ENCODE measurements around the gene CEP20. TPM values are rescaled to one million over a fixed set of nuclear protein-coding genes. Genes with fewer than 3 reads are reported as not detected.

CEP20 gene
- total RNA-seq, 1 donor from 2014 or later = 101 TPM

DNA sequence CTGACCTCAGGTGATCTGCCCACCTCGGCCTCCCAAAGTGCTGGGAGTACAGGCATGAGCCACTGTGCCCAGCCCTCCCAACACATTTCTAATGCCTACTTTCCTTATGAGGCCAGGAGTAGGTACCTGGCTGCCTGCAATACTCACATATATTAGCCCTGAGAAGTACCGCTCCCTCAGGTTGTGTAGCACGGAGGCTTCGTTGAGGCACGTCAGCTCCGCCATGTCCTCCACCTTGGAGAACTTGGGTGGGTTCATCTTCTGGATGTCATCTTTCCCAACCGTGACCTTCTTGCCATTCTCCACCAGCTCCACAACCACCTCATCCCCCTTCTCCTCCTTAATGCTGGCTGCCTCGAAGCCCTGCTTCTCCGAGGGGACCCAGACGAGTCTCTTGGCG lies 50.6 kb downstream of the CEP20 start:
- H3K9me3 Mint-ChIP-seq = no peaks in the 10 kb centered on the region
- Histone ChIP-seq H3K36me3 (no peaks in the 10 kb centered on the region), H3K4me3 (no peak overlapping the region), H3K27me3 (no peaks in the 10 kb centered on the region), H3K79me2 (ENCODE audit: low read depth) (no peaks in the 10 kb centered on the region), H3K4me2 (no peak overlapping the region), H2AFZ (replicated peaks) (no peak overlapping the region), H3K9me3 (ENCODE audit: low read depth) (no peaks in the 10 kb centered on the region), H3K4me1 (no peaks in the 10 kb centered on the region), H3K27ac (no peak overlapping the region), H4K20me1 (ENCODE audit: low read depth) (no peaks in the 10 kb centered on the region), H3F3A (ENCODE audit: low read depth) (no peaks in the 10 kb centered on the region), H3K9ac (no peak overlapping the region)
- H3K36me3 Mint-ChIP-seq = no peaks in the 10 kb centered on the region
- H3K4me3 Mint-ChIP-seq = no peak overlapping the region
- peaks cover 7% of the 10 kb centered on the region for H3K27me3 Mint-ChIP-seq (ENCODE audit: insufficient read depth, low read depth)
- TF ChIP-seq EZH2phosphoT487 (IDR thresholded peaks at IDR 0.05) (no peak), EZH2 (IDR thresholded peaks at IDR 0.05) (no peak)
- TF ChIP-seq, protein P1, sequence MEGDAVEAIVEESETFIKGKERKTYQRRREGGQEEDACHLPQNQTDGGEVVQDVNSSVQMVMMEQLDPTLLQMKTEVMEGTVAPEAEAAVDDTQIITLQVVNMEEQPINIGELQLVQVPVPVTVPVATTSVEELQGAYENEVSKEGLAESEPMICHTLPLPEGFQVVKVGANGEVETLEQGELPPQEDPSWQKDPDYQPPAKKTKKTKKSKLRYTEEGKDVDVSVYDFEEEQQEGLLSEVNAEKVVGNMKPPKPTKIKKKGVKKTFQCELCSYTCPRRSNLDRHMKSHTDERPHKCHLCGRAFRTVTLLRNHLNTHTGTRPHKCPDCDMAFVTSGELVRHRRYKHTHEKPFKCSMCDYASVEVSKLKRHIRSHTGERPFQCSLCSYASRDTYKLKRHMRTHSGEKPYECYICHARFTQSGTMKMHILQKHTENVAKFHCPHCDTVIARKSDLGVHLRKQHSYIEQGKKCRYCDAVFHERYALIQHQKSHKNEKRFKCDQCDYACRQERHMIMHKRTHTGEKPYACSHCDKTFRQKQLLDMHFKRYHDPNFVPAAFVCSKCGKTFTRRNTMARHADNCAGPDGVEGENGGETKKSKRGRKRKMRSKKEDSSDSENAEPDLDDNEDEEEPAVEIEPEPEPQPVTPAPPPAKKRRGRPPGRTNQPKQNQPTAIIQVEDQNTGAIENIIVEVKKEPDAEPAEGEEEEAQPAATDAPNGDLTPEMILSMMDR (IDR thresholded peaks at IDR 0.05) = no peak
- no peaks in the 10 kb centered on the region for H3K4me1 Mint-ChIP-seq
- no peak overlapping the region for H3K27ac Mint-ChIP-seq
- no peak for DNase-seq (ENCODE audit: low spot score)

DNA sequence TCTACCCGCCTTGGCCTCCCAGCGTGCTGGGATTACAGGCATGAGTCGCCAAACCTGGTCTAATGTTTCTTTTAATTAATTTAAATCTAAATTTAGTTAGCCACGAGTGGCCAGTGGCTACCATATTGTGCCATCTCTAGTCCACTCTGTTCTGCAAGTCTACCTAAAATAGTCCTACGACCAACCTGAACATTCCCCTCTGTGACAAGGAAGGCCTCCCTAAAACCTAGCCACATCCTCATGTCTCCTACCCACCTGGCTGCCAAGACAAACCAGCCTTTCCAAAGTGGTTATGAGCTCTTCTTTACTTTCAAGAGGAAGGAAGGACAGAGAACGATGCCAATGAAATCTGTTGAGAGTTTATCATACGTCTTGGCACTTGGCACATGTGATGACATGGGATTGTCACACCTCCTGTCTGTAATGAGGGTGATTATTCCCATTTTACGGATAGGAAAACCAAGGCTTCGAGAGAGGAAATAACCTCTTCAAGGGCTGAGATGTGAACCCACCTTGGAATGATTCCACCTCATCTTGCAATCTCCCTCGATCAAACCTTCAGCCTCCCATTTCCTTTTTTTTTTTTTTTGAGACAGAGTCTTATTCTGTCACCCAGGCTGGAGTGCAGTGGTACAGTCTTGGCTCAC lies 51.3 kb downstream of the CEP20 start:
- no peaks in the 10 kb centered on the region for H4K20me1 ChIP-seq (ENCODE audit: low read depth)
- no peak overlapping the region for H3K9ac ChIP-seq
- H3K79me2 ChIP-seq (ENCODE audit: low read depth) = no peaks in the 10 kb centered on the region
- H3K4me3 Mint-ChIP-seq = no peak overlapping the region
- no peaks in the 10 kb centered on the region for H3K36me3 ChIP-seq
- no peaks in the 10 kb centered on the region for H3K36me3 Mint-ChIP-seq
- no peak overlapping the region for H3K27ac Mint-ChIP-seq
- no peaks in the 10 kb centered on the region for H3K9me3 Mint-ChIP-seq
- H3K4me3 ChIP-seq = no peak overlapping the region
- no peaks in the 10 kb centered on the region for H3K4me1 Mint-ChIP-seq
- DNase-seq (ENCODE audit: low spot score) = no peak
- H3K27ac ChIP-seq = no peak overlapping the region
- no peaks in the 10 kb centered on the region for H3K9me3 ChIP-seq (ENCODE audit: low read depth)
- H3K4me1 ChIP-seq = no peaks in the 10 kb centered on the region
- no peaks in the 10 kb centered on the region for H3K27me3 ChIP-seq
- no peaks in the 10 kb centered on the region for H3F3A ChIP-seq (ENCODE audit: low read depth)
- no peak overlapping the region for H2AFZ ChIP-seq (replicated peaks)
- H3K27me3 Mint-ChIP-seq (ENCODE audit: insufficient read depth, low read depth) = peaks cover 9% of the 10 kb centered on the region
- no peak for TF ChIP-seq EZH2phosphoT487 (IDR thresholded peaks at IDR 0.05)
- TF ChIP-seq EZH2 (IDR thresholded peaks at IDR 0.05) = no peak
- TF ChIP-seq, protein P1 (IDR thresholded peaks at IDR 0.05) = no peak
- H3K4me2 ChIP-seq = no peak overlapping the region

DNA sequence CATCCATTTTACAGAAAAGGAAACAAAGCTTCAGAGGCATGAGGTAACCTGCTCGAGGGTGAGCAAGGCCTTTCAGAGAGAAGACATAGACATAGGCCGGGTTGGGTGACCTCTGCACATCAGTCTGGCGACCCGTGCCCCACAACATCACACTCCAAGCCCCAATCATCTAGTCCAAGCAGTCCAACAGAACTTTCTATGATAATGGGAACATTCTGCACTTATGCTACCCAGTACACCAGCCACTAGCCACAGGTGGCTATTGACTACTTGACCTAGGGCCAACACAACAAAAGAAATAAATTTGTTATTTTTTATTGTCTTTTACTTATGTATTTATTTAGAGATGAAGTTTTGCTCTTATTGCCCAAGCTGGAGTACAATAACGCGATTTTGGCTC lies 52.3 kb downstream of the CEP20 start:
- H3K9me3 Mint-ChIP-seq = no peaks in the 10 kb centered on the region
- no peak for DNase-seq (ENCODE audit: low spot score)
- Histone ChIP-seq H3K9me3 (ENCODE audit: low read depth) (no peaks in the 10 kb centered on the region), H2AFZ (replicated peaks) (no peak overlapping the region), H4K20me1 (ENCODE audit: low read depth) (no peaks in the 10 kb centered on the region), H3F3A (ENCODE audit: low read depth) (no peaks in the 10 kb centered on the region), H3K27me3 (no peaks in the 10 kb centered on the region), H3K4me2 (no peak overlapping the region), H3K36me3 (no peaks in the 10 kb centered on the region), H3K9ac (no peak overlapping the region), H3K79me2 (ENCODE audit: low read depth) (no peaks in the 10 kb centered on the region), H3K4me3 (no peak overlapping the region), H3K27ac (no peak overlapping the region), H3K4me1 (no peaks in the 10 kb centered on the region)
- TF ChIP-seq EZH2phosphoT487 (IDR thresholded peaks at IDR 0.05) (no peak), EZH2 (IDR thresholded peaks at IDR 0.05) (no peak)
- TF ChIP-seq, protein P1 (IDR thresholded peaks at IDR 0.05) = no peak
- no peaks in the 10 kb centered on the region for H3K4me1 Mint-ChIP-seq
- no peak overlapping the region for H3K27ac Mint-ChIP-seq
- H3K4me3 Mint-ChIP-seq = no peak overlapping the region
- no peaks in the 10 kb centered on the region for H3K36me3 Mint-ChIP-seq
- peaks cover 11% of the 10 kb centered on the region for H3K27me3 Mint-ChIP-seq (ENCODE audit: insufficient read depth, low read depth)
